ENCODE measurements around the gene CCDC138. TPM values are rescaled to one million over a fixed set of nuclear protein-coding genes. Genes with fewer than 3 reads are reported as not detected.

CCDC138 gene
- total RNA-seq, 1 donor from 2014 or later = 6.1 TPM

GRCh38 chr2:108925286-108925685 lies 138.7 kb downstream of the CCDC138 start:
- Histone ChIP-seq H3K4me3 (ENCODE audit: insufficient read depth, low read depth, low read length) (no peak overlapping the region), H4K20me1 (ENCODE audit: insufficient read depth, low read length) (peaks cover 3% of the 10 kb centered on the region), H3K27ac (ENCODE audit: low read depth, low read length) (no peak overlapping the region), H3K9ac (ENCODE audit: low read length) (no peak overlapping the region), H3K9me3 (ENCODE audit: insufficient read depth, low read depth, low read length) (no peaks in the 10 kb centered on the region), H2AFZ (ENCODE audit: low read depth, low read length) (no peak overlapping the region), H3K4me1 (ENCODE audit: insufficient read depth, low read length) (peaks cover 6% of the 10 kb centered on the region), H3K27me3 (ENCODE audit: insufficient read depth, low read length) (peaks cover 11% of the 10 kb centered on the region), H3K36me3 (ENCODE audit: insufficient read depth, low read length) (no peaks in the 10 kb centered on the region), H3K4me2 (ENCODE audit: low read length) (no peak overlapping the region), H3K79me2 (ENCODE audit: insufficient read depth, low read length) (no peaks in the 10 kb centered on the region)
- peaks cover 72% of the 10 kb centered on the region for H3K27me3 Mint-ChIP-seq (ENCODE audit: low read depth, unreplicated experiment)
- no peak overlapping the region for H3K27ac Mint-ChIP-seq (ENCODE audit: unreplicated experiment)
- H3K4me3 Mint-ChIP-seq (ENCODE audit: unreplicated experiment) = no peak overlapping the region
- TF ChIP-seq EZH2 (IDR thresholded peaks at IDR 0.05; ENCODE audit: insufficient read depth, low read length) (no peak), CTCF (IDR thresholded peaks at IDR 0.05; ENCODE audit: insufficient read depth, low read depth, low read length) (no peak)
- no peaks in the 10 kb centered on the region for H3K9me3 Mint-ChIP-seq (ENCODE audit: unreplicated experiment)
- H3K36me3 Mint-ChIP-seq (ENCODE audit: low read depth, unreplicated experiment) = no peaks in the 10 kb centered on the region
- no peak for DNase-seq (ENCODE audit: low read depth)
- FAIRE-seq = no peak
- H3K4me1 Mint-ChIP-seq (ENCODE audit: low read depth, unreplicated experiment) = no peaks in the 10 kb centered on the region

GRCh38 chr2:108925735-108926134 lies 139.2 kb downstream of the CCDC138 start:
- Histone ChIP-seq H3K4me1 (ENCODE audit: insufficient read depth, low read length) (peaks cover 6% of the 10 kb centered on the region), H3K4me3 (ENCODE audit: insufficient read depth, low read depth, low read length) (no peak overlapping the region), H3K4me2 (ENCODE audit: low read length) (no peak overlapping the region), H3K36me3 (ENCODE audit: insufficient read depth, low read length) (no peaks in the 10 kb centered on the region), H4K20me1 (ENCODE audit: insufficient read depth, low read length) (peaks cover 3% of the 10 kb centered on the region), H3K9me3 (ENCODE audit: insufficient read depth, low read depth, low read length) (no peaks in the 10 kb centered on the region), H3K27me3 (ENCODE audit: insufficient read depth, low read length) (peaks cover 11% of the 10 kb centered on the region), H3K9ac (ENCODE audit: low read length) (no peak overlapping the region), H3K79me2 (ENCODE audit: insufficient read depth, low read length) (no peaks in the 10 kb centered on the region), H3K27ac (ENCODE audit: low read depth, low read length) (no peak overlapping the region), H2AFZ (ENCODE audit: low read depth, low read length) (no peak overlapping the region)
- H3K27ac Mint-ChIP-seq (ENCODE audit: unreplicated experiment) = no peak overlapping the region
- TF ChIP-seq EZH2 (IDR thresholded peaks at IDR 0.05; ENCODE audit: insufficient read depth, low read length) = no peak
- no peaks in the 10 kb centered on the region for H3K36me3 Mint-ChIP-seq (ENCODE audit: low read depth, unreplicated experiment)
- H3K4me3 Mint-ChIP-seq (ENCODE audit: unreplicated experiment) = no peak overlapping the region
- DNase-seq (ENCODE audit: low read depth) (no peak), FAIRE-seq (no peak)
- no peaks in the 10 kb centered on the region for H3K4me1 Mint-ChIP-seq (ENCODE audit: low read depth, unreplicated experiment)
- peaks cover 72% of the 10 kb centered on the region for H3K27me3 Mint-ChIP-seq (ENCODE audit: low read depth, unreplicated experiment)
- no peaks in the 10 kb centered on the region for H3K9me3 Mint-ChIP-seq (ENCODE audit: unreplicated experiment)

Other genes with a start within 250 kb of the CCDC138 start
- gene RANBP2, start 67.3 kb upstream of the CCDC138 start, total RNA-seq = 75.4 and 78.9 TPM in 2 replicates
- gene EDAR, start 202.4 kb downstream of the CCDC138 start, total RNA-seq = 0.12 TPM in 1 of 2 replicates, not detected in the other

Data from astrocyte (in vitro differentiated cells and primary cell).